ENCODE results near the gene PFKM.
A peak's percentile ranks its signal among the peaks of the same experiment; 100 is the strongest.

PFKM gene

DNA sequence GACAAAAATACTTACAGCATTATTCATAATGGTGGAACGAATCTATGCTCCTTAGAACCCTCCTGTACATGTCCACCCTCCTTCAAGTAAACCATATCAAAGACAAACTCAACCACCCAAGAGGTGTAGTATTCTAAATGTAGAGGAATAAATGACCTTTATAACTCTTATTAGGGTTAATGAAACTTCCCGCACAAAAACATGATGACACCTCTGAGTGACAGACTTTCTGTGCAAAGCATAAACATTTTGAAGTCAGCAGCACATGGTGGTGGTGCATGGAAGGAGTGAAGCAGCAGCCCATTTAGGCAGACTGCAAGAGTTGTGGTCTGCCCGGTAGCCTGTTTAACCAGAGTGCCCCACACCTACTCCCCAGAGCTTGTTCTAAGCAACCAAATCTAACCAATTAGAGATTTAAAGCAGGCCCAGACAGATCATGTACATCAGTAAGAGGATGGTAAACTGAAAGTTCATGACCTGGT is 38.8 kb downstream of the PFKM start:
- H3K27ac ChIP-seq: peak overlapping the region; percentile 91
- TF ChIP-seq, protein P1, sequence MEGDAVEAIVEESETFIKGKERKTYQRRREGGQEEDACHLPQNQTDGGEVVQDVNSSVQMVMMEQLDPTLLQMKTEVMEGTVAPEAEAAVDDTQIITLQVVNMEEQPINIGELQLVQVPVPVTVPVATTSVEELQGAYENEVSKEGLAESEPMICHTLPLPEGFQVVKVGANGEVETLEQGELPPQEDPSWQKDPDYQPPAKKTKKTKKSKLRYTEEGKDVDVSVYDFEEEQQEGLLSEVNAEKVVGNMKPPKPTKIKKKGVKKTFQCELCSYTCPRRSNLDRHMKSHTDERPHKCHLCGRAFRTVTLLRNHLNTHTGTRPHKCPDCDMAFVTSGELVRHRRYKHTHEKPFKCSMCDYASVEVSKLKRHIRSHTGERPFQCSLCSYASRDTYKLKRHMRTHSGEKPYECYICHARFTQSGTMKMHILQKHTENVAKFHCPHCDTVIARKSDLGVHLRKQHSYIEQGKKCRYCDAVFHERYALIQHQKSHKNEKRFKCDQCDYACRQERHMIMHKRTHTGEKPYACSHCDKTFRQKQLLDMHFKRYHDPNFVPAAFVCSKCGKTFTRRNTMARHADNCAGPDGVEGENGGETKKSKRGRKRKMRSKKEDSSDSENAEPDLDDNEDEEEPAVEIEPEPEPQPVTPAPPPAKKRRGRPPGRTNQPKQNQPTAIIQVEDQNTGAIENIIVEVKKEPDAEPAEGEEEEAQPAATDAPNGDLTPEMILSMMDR (IDR thresholded peaks at IDR 0.05): no peak

DNA sequence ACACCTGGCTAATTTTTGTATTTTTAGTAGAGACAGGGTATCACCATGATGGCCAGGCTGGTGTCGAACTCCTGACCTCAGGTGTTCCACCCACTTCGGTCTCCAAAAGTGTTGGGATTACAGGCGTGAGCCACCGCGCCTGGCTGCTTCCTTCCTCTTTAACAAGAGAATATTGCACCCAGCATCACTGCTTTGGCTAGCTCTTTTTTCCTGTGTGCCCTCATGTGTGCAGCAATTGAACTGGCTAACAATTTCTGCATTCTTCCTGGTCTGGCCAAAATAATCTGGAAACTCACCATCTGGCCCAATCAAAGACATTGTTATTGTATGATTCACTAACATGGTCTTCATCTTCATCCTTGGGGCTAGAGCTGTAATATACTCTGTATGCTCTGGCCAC is 40.9 kb downstream of the PFKM start:
- no peak overlapping the region for H3K4me3 ChIP-seq (ENCODE audit: low read depth in 1 of 2, low read length in 1 of 2)

More for the DNA sequence above, 38.8 kb downstream of the PFKM start:
- H3K9me3 ChIP-seq: no peaks in the 10 kb centered on the region
- no peaks in the 10 kb centered on the region for H3K27me3 ChIP-seq
- peak overlapping the region; percentile 74 to 78 for H3K4me3 ChIP-seq (ENCODE audit: low read depth in 1 of 2, low read length in 1 of 2)
- H3K4me1 ChIP-seq (ENCODE audit: control insufficient read depth in 1 of 2, insufficient read depth in 1 of 2, low read depth in 1 of 2, low read length in 1 of 2): peaks cover 22 to 25% of the 10 kb centered on the region in 2 experiments
- H3K36me3 ChIP-seq: peaks cover 17% of the 10 kb centered on the region

DNA sequence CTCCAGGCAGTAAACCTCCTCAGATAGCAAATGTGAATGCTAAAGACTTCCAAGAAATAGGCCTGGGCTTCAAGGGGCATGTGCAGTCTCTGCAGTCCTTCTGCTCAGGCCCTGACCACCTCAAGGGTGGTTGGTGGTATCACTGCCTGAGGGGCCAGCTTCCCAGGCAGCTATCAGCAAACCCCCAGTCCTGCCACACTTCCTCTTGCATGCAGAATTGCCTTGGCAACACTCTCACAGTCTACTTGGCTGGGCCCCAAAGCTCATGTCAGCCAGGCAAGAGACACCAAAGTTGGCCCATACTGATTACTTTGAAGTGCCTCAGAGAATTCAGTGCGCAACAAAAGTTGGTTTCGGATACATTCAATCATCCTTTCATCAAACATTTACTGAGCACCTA is 41.6 kb downstream of the PFKM start:
- Histone ChIP-seq H3K36me3 (no peaks in the 10 kb centered on the region), H3K27ac (no peak overlapping the region), H3K9me3 (no peaks in the 10 kb centered on the region), H3K27me3 (no peaks in the 10 kb centered on the region), H3K4me1 (ENCODE audit: control insufficient read depth in 1 of 2, insufficient read depth in 1 of 2, low read depth in 1 of 2, low read length in 1 of 2) (peaks cover 22 to 25% of the 10 kb centered on the region in 2 experiments), H3K4me3 (ENCODE audit: low read depth in 1 of 2, low read length in 1 of 2) (no peak overlapping the region)
- TF ChIP-seq, protein P1 (IDR thresholded peaks at IDR 0.05): no peak

More for the DNA sequence above, 40.9 kb downstream of the PFKM start:
- H3K27me3 ChIP-seq: no peaks in the 10 kb centered on the region
- no peaks in the 10 kb centered on the region for H3K36me3 ChIP-seq
- H3K9me3 ChIP-seq: no peaks in the 10 kb centered on the region
- H3K27ac ChIP-seq: no peak overlapping the region
- peaks cover 22 to 25% of the 10 kb centered on the region in 2 experiments for H3K4me1 ChIP-seq (ENCODE audit: control insufficient read depth in 1 of 2, insufficient read depth in 1 of 2, low read depth in 1 of 2, low read length in 1 of 2)
- TF ChIP-seq, protein P1 (IDR thresholded peaks at IDR 0.05): no peak

DNA sequence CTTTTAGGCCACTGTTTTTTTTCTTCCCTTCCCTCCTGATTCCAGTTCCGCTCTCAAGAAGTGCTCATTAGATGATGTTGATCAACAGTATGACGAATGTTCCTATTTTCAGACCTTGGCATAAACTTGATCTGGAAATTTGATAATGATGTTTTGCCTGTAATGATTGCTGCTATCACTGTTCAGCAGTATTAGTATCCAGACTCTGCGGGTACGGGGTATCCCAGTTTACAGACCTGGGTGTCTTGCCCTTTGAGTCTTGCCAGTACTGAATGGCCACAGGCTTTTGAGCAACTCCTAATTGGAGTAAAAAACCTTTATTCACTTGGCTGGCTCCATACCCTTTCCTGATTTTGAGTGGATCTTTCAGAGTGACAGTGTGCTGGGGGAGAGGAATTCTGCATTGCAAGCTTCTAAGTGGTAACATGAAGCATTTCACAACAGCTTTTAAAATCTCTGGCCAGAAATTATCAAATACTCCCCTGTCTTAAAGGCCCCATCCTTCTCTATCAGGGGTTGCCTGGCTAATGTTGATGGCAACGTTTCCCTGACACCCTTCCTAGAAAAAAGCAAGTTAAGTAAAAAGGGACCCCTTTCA is 44.1 kb downstream of the PFKM start:
- Histone ChIP-seq H3K27me3 (no peaks in the 10 kb centered on the region), H3K27ac (no peak overlapping the region), H3K4me3 (ENCODE audit: low read depth in 1 of 2, low read length in 1 of 2) (no peak overlapping the region), H3K36me3 (no peaks in the 10 kb centered on the region), H3K9me3 (no peaks in the 10 kb centered on the region), H3K4me1 (ENCODE audit: control insufficient read depth in 1 of 2, insufficient read depth in 1 of 2, low read depth in 1 of 2, low read length in 1 of 2) (peaks cover 4 to 8% of the 10 kb centered on the region in 2 experiments)
- TF ChIP-seq, protein P1 (IDR thresholded peaks at IDR 0.05): no peak

DNA sequence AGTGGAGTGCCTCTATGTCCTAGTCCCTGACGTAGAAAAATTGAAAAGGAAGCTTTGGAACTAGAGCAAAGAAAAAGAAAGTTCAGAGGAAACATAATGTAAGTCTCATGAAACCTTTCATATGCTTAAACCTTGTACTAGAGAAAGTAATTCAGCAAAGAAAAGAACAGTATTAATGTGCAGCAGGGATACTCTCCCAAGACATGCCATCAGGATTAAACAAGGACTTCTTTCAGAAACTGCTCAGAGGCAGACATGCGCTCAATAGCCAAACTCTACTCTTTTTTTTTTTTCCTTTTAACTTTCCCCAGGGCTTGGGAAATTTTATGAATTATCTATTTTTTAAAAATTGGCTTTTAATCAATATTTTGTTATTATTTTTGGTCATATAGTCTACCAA is 45.3 kb downstream of the PFKM start:
- no peaks in the 10 kb centered on the region for H3K27me3 ChIP-seq
- no peaks in the 10 kb centered on the region for H3K36me3 ChIP-seq
- TF ChIP-seq, protein P1 (IDR thresholded peaks at IDR 0.05): no peak
- no peaks in the 10 kb centered on the region for H3K9me3 ChIP-seq
- no peak overlapping the region for H3K4me3 ChIP-seq (ENCODE audit: low read depth in 1 of 2, low read length in 1 of 2)
- peaks cover 4 to 8% of the 10 kb centered on the region in 2 experiments for H3K4me1 ChIP-seq (ENCODE audit: control insufficient read depth in 1 of 2, insufficient read depth in 1 of 2, low read depth in 1 of 2, low read length in 1 of 2)
- H3K27ac ChIP-seq: no peak overlapping the region
